OCI-LY1 (cell line): Measurements from ENCODE around the gene CCDC192.

ENCODE experiments used
- H2AFZ ChIP-seq: fragments of 200-600 bp; sonication (generic), shearing (Covaris generic); 2 replicates; pipeline ENCODE4 v1.6.0; 2014; ENCODE audit warnings: antibody characterized with exemption, mild to moderate bottlenecking, low read length
- H3F3A ChIP-seq: fragments of 200-600 bp; sonication (generic), shearing (Covaris generic); 2 replicates; pipeline ENCODE4 v1.6.0; 2014; ENCODE audit warnings: mild to moderate bottlenecking, antibody characterized with exemption, low read length, moderate library complexity; ENCODE audit not compliant: insufficient read depth
- H3K27ac ChIP-seq: fragments of 200-600 bp; sonication (generic); 2 replicates; pipeline ENCODE4 v1.5.1; 2014; ENCODE audit warnings: low read length, mixed run types, mild to moderate bottlenecking, low read depth; ENCODE audit not compliant: poor library complexity, severe bottlenecking
- H3K27me3 ChIP-seq: fragments of 200-600 bp; sonication (generic); 2 replicates; pipeline ENCODE4 v1.6.0; 2014; ENCODE audit warnings: antibody characterized with exemption, mild to moderate bottlenecking, low read length, moderate library complexity; ENCODE audit not compliant: insufficient read depth
- H3K36me3 ChIP-seq: fragments of 200-600 bp; sonication (generic); 2 replicates; pipeline ENCODE4 v1.6.1; 2014; ENCODE audit warnings: mild to moderate bottlenecking, antibody characterized with exemption, low read length, moderate library complexity, mixed read lengths; ENCODE audit not compliant: insufficient read depth
- H3K4me1 ChIP-seq: fragments of 200-600 bp; sonication (generic); 2 replicates; pipeline ENCODE4 v1.5.1; 2014; ENCODE audit warnings: mild to moderate bottlenecking, low read length, moderate library complexity; ENCODE audit not compliant: insufficient read depth, severe bottlenecking
- H3K4me2 ChIP-seq: fragments of 200-600 bp; sonication (generic), shearing (Covaris generic); 2 replicates; pipeline ENCODE4 v1.6.1; 2014; ENCODE audit warnings: low read length
- H3K4me3 ChIP-seq: fragments of 200-600 bp; sonication (generic); 2 replicates; pipeline ENCODE4 v1.5.1; 2014; ENCODE audit warnings: low read length, low read depth, mild to moderate bottlenecking, mixed read lengths; ENCODE audit not compliant: poor library complexity, severe bottlenecking
- H3K79me2 ChIP-seq: fragments of 200-600 bp; shearing (Covaris generic); 2 replicates; pipeline ENCODE4 v1.6.1; 2016; ENCODE audit warnings: mixed run types, low read length, mixed read lengths; ENCODE audit not compliant: insufficient read depth
- H3K9ac ChIP-seq: fragments of 200-600 bp; sonication (generic), shearing (Covaris generic); 2 replicates; pipeline ENCODE4 v1.6.1; 2014; ENCODE audit warnings: mild to moderate bottlenecking, low read length, mixed read lengths
- H3K9me2 ChIP-seq: fragments of 200-600 bp; sonication (generic), shearing (Covaris generic); 2 replicates; pipeline ENCODE4 v1.6.1; 2014; ENCODE audit warnings: low read depth, mild to moderate bottlenecking, low read length, mixed read lengths
- H3K9me3 ChIP-seq: fragments of 200-600 bp; shearing (Covaris generic); 2 replicates; pipeline ENCODE4 v1.6.1; 2014; ENCODE audit warnings: low read length, mixed read lengths
- H4K20me1 ChIP-seq: fragments of 200-600 bp; sonication (generic), shearing (Covaris generic); 2 replicates; pipeline ENCODE4 v1.6.0; 2016; ENCODE audit warnings: mild to moderate bottlenecking, low read length; ENCODE audit not compliant: insufficient read depth
- CTCF ChIP-seq: fragments of 200-600 bp; sonication (generic), shearing (Covaris generic); IDR thresholded peaks from 2 replicates; pipeline ENCODE4 v1.5.1; 2017; ENCODE audit warnings: mild to moderate bottlenecking, antibody characterized with exemption, low read length, moderate library complexity, mixed read lengths
- EZH2 ChIP-seq: fragments of 200-600 bp; sonication (generic), shearing (Covaris generic); IDR thresholded peaks from 2 replicates; pipeline ENCODE4 v1.8.0; 2017; ENCODE audit warnings: borderline replicate concordance, mixed run types, mild to moderate bottlenecking, antibody characterized with exemption, low read length, moderate library complexity, mixed read lengths

CCDC192 gene

GRCh38 chr5:127761869-127762268 lies 58.7 kb downstream of the CCDC192 start:
- Histone ChIP-seq H3K4me3 (no peak overlapping the region), H3K9me3 (no peaks in the 10 kb centered on the region), H2AFZ (no peak overlapping the region), H3K9ac (no peak overlapping the region), H3K4me1 (no peaks in the 10 kb centered on the region), H3K27ac (no peak overlapping the region), H3K36me3 (no peaks in the 10 kb centered on the region), H3K27me3 (no peaks in the 10 kb centered on the region; the same call in 1 of the 2 replicates), H3K4me2 (no peak overlapping the region), H4K20me1 (no peaks in the 10 kb centered on the region), H3K79me2 (no peaks in the 10 kb centered on the region), H3F3A (no peaks in the 10 kb centered on the region), H3K9me2 (no peaks in the 10 kb centered on the region)
- TF ChIP-seq EZH2 (no peak), CTCF (no peak)

GRCh38 chr5:127762412-127762811 lies 59.2 kb downstream of the CCDC192 start:
- no peaks in the 10 kb centered on the region for H4K20me1 ChIP-seq
- no peak overlapping the region for H3K27ac ChIP-seq
- TF ChIP-seq CTCF (no peak), EZH2 (no peak)
- H2AFZ ChIP-seq = no peak overlapping the region
- no peaks in the 10 kb centered on the region for H3F3A ChIP-seq
- H3K4me1 ChIP-seq = no peaks in the 10 kb centered on the region
- H3K27me3 ChIP-seq = no peaks in the 10 kb centered on the region; the same call in 1 of the 2 replicates
- no peaks in the 10 kb centered on the region for H3K9me3 ChIP-seq
- H3K9me2 ChIP-seq = no peaks in the 10 kb centered on the region
- no peak overlapping the region for H3K4me2 ChIP-seq
- H3K9ac ChIP-seq = no peak overlapping the region
- H3K79me2 ChIP-seq = no peaks in the 10 kb centered on the region
- H3K36me3 ChIP-seq = no peaks in the 10 kb centered on the region
- no peak overlapping the region for H3K4me3 ChIP-seq

- Histone ChIP-seq H3K4me2 (no peak overlapping the region), H3K9me3 (no peaks in the 10 kb centered on the region), H3K9me2 (no peaks in the 10 kb centered on the region), H3K27me3 (no peaks in the 10 kb centered on the region; the same call in 1 of the 2 replicates), H3K9ac (no peak overlapping the region), H3F3A (no peaks in the 10 kb centered on the region), H3K27ac (no peak overlapping the region), H3K36me3 (no peaks in the 10 kb centered on the region), H3K4me1 (no peaks in the 10 kb centered on the region), H4K20me1 (no peaks in the 10 kb centered on the region), H2AFZ (no peak overlapping the region), H3K79me2 (no peaks in the 10 kb centered on the region), H3K4me3 (no peak overlapping the region)
- TF ChIP-seq EZH2 = no peak
- TF ChIP-seq CTCF = no peak
These were observed 63.6 kb downstream of the CCDC192 start for GRCh38 chr5:127766676-127767335.
